SU-DHL-6 (cell line): ENCODE results near the gene SCFD2.

Source experiments
- CTCF ChIP-seq: fragments of 200-600 bp; sonication (generic); IDR thresholded peaks from one replicate; pipeline ENCODE4 v1.5.1; 2017; ENCODE audit warnings: antibody characterized with exemption, mild to moderate bottlenecking, low read length, moderate library complexity; ENCODE audit not compliant: insufficient read depth, poor library complexity, severe bottlenecking
- EZH2phosphoT487 ChIP-seq: fragments of 200-600 bp; sonication (generic), shearing (Covaris generic); conservative IDR thresholded peaks from 2 replicates; pipeline ENCODE4 v1.6.1; 2018; ENCODE audit warnings: mild to moderate bottlenecking, antibody characterized with exemption, low read length, moderate library complexity, mixed read lengths

GRCh38 chr4:52915191-52915590 lies 450.7 kb downstream of the SCFD2 start:
- TF ChIP-seq CTCF, result no peak
- TF ChIP-seq EZH2phosphoT487, result no peak
